Peyer's patch (tissue), 4 donors: ENCODE measurements around the gene URI1. TPM values are rescaled to one million over a fixed set of nuclear protein-coding genes. Genes with fewer than 3 reads are reported as not detected.

Source experiments
- DNase-seq, 3 donors: peaks; one replicate each; pipeline ENCODE4 v3.0.0-alpha.2; 2017 to 2019
- H3K27ac ChIP-seq, 4 donors: fragments of 200-600 bp; sonication (generic); one replicate each; pipeline ENCODE4 v1.5.1; 2016 to 2019
- H3K27me3 ChIP-seq, 2 donors: fragments of 200-600 bp; sonication (generic); one replicate each; pipeline ENCODE4 v1.5.1; 2019
- H3K36me3 ChIP-seq, 3 donors: fragments of 200-600 bp; sonication (generic); one replicate each; pipeline ENCODE4 v1.5.1; 2016 to 2019
- H3K4me1 ChIP-seq, 4 donors: fragments of 200-600 bp; sonication (generic); one replicate each; pipeline ENCODE4 v1.5.1; 2016 to 2019
- H3K4me3 ChIP-seq, 4 donors: fragments of 200-600 bp; sonication (generic); 1 replicate in 3 of 4; 2 replicates in 1 of 4; pipeline ENCODE4 v1.5.1; 2016 to 2019; ENCODE audit warnings: mild to moderate bottlenecking in 1 of 4
- H3K9me3 ChIP-seq, 4 donors: fragments of 200-600 bp; sonication (generic); one replicate each; pipeline ENCODE4 v1.5.1; 2016 to 2019; ENCODE audit warnings: mild to moderate bottlenecking in 1 of 4
- POLR2A ChIP-seq, 2 donors: fragments of 450-650 bp; IDR thresholded peaks; one replicate each; pipeline ENCODE4 v1.5.1; 2017; ENCODE audit warnings: antibody characterized with exemption in 2 of 2, mild to moderate bottlenecking in 2 of 2, moderate library complexity in 2 of 2
- total RNA-seq, 4 donors: library from RNA; depleted of rRNA; stranded (reverse); fragments of >200 nt; gene quantifications; one replicate each; pipeline ENCODE4 v1.1.0, GENCODE V29; 2016
- TF ChIP-seq, protein P1 (sequence below), 6 experiments: fragments of 450-650 bp in 4 of 6; fragments of 200-600 bp in 2 of 6; sonication (generic) in 1 of 6; IDR thresholded peaks; one replicate each; pipeline ENCODE4 v1.5.1; 2017 to 2019; ENCODE audit warnings: antibody characterized with exemption in 6 of 6, mild to moderate bottlenecking in 3 of 6, moderate library complexity in 1 of 6

The URI1 gene
- total RNA-seq, 4 donors from 2014 or later: 28.4 to 98.2 (median 37.8) TPM

DNA sequence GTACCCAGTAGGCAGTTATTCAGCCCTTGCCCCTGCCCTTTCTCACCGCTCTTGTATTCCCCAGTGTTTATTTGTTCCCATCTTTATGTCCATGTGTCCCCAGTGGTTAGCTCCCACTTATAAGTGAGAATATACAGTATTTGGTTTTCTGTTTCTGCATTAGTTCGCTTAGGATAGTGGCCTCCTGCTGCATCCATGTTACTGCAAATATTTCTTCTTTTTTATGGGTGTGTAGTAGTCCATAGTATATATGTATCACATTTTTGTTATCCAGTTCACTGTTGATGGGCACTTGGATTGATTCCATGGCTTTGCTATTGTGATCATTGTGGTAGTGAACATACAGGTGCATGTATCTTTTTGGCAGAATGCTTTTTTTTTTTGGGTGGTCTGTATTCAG lies 32.7 kb downstream of the URI1 start:
- TF ChIP-seq POLR2A (IDR thresholded peaks at IDR 0.05): no peak
- TF ChIP-seq, protein P1, sequence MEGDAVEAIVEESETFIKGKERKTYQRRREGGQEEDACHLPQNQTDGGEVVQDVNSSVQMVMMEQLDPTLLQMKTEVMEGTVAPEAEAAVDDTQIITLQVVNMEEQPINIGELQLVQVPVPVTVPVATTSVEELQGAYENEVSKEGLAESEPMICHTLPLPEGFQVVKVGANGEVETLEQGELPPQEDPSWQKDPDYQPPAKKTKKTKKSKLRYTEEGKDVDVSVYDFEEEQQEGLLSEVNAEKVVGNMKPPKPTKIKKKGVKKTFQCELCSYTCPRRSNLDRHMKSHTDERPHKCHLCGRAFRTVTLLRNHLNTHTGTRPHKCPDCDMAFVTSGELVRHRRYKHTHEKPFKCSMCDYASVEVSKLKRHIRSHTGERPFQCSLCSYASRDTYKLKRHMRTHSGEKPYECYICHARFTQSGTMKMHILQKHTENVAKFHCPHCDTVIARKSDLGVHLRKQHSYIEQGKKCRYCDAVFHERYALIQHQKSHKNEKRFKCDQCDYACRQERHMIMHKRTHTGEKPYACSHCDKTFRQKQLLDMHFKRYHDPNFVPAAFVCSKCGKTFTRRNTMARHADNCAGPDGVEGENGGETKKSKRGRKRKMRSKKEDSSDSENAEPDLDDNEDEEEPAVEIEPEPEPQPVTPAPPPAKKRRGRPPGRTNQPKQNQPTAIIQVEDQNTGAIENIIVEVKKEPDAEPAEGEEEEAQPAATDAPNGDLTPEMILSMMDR (IDR thresholded peaks at IDR 0.05): no peak
- Histone ChIP-seq H3K4me3 (no peak overlapping the region), H3K36me3 (no peaks in the 10 kb centered on the region), H3K27ac (no peak overlapping the region), H3K27me3 (no peaks in the 10 kb centered on the region), H3K9me3 (no peaks in the 10 kb centered on the region), H3K4me1 (no peaks in the 10 kb centered on the region)
- no peak for DNase-seq

DNA sequence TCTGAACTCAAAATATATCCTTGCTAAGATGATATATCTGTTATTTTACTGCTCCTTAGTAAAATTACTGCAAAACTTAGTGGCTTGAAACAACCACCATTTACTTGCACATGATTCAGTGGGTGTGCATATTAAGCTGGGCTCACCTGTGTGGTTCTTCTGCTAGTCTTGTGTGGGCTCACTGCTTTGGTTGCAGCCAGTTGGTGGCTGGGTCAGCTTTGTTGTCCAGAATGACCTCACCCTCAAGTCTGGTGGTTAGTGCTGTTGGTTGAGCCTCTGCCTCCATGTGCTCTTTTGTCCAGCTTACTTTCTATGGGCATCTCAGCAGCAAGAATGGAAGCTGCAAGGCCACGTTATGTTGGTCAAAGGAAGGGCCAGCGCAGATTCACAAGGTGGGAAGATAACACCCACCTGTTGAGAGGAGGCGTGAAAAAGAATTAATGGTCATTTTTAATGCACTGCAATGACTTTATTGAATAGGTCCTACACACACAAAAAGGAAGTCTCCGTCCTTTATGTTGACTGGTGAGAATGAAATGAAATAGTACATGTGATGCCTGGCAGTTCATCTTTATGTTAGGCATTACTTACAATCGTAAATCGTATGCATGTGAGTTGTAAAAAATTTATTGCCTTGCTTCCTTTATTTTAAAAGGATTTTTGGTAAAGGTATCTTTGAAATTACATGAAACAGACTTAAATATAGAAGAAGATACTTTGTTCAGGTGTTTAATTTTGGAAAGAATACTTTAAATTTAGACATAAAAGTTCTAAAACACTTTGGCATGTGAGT lies 34.3 kb downstream of the URI1 start:
- H3K27ac ChIP-seq: no peak overlapping the region
- H3K4me3 ChIP-seq: no peak overlapping the region
- no peaks in the 10 kb centered on the region for H3K4me1 ChIP-seq
- H3K9me3 ChIP-seq: no peaks in the 10 kb centered on the region
- TF ChIP-seq, protein P1 (IDR thresholded peaks at IDR 0.05): no peak
- TF ChIP-seq POLR2A (IDR thresholded peaks at IDR 0.05): no peak
- DNase-seq: no peak
- no peaks in the 10 kb centered on the region for H3K27me3 ChIP-seq
- H3K36me3 ChIP-seq: no peaks in the 10 kb centered on the region

GRCh38 chr19:29978080-29978479 lies 36.0 kb downstream of the URI1 start:
- TF ChIP-seq, protein P1 (IDR thresholded peaks at IDR 0.05): no peak
- TF ChIP-seq POLR2A (IDR thresholded peaks at IDR 0.05): no peak
- no peak overlapping the region for H3K4me3 ChIP-seq
- DNase-seq: no peak
- H3K27ac ChIP-seq: no peak overlapping the region
- no peaks in the 10 kb centered on the region for H3K27me3 ChIP-seq
- no peaks in the 10 kb centered on the region for H3K36me3 ChIP-seq
- H3K4me1 ChIP-seq: no peaks in the 10 kb centered on the region
- no peaks in the 10 kb centered on the region for H3K9me3 ChIP-seq

DNA sequence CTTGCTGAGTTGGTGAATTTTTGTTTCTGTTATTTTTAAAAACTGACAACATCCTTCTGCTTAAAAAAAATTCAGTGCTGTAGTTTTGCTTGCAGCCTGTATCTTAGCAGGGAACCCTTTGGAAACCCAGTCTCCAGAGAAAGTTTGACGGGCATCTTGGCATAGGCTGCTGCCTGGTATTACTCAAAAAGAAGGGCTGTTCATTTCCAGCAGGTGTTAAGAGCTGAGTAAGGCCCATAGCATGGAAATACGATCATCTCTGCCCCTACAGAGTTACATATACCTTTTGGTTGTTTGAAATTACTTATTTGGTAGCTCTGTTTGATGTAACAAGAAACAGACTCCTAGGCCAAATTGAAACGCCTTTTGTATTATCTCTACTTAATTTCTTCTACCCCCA lies 41.5 kb downstream of the URI1 start:
- TF ChIP-seq, protein P1 (IDR thresholded peaks at IDR 0.05): no peak
- TF ChIP-seq POLR2A (IDR thresholded peaks at IDR 0.05): no peak
- H3K9me3 ChIP-seq: no peaks in the 10 kb centered on the region
- no peak for DNase-seq
- no peak overlapping the region for H3K27ac ChIP-seq
- no peaks in the 10 kb centered on the region for H3K36me3 ChIP-seq
- H3K4me1 ChIP-seq: no peaks in the 10 kb centered on the region
- no peak overlapping the region for H3K4me3 ChIP-seq
- no peaks in the 10 kb centered on the region for H3K27me3 ChIP-seq

- Histone ChIP-seq H3K27ac (no peak overlapping the region), H3K27me3 (no peaks in the 10 kb centered on the region), H3K9me3 (no peaks in the 10 kb centered on the region), H3K36me3 (no peaks in the 10 kb centered on the region), H3K4me3 (no peak overlapping the region), H3K4me1 (no peaks in the 10 kb centered on the region)
- no peak for TF ChIP-seq POLR2A (IDR thresholded peaks at IDR 0.05)
- TF ChIP-seq, protein P1 (IDR thresholded peaks at IDR 0.05): no peak
- no peak for DNase-seq
Observed at GRCh38 chr19:29985196-29985595, 43.2 kb downstream of the URI1 start.
